ENCODE data around the gene PER3.

DNA sequence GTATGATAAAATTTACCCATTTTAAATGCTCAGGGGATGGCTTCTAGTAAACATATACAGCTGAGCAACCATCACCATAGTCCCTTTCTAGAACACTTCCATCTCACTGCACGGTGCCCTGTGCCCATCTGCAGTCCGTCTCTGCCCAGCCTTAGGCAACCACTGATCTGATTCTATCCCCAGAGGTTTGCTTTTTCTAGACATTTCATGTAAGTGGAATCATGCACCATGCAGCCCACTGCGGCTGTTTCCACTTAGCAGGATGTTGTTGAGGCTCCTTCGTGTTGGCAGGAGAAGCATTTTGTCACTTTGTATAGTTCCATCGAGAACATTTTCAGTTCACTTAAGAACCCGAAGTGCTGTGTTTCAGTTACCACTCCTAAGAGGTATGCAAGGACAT, 40.7 kb upstream of the PER3 start:
- TF ChIP-seq, protein P1, sequence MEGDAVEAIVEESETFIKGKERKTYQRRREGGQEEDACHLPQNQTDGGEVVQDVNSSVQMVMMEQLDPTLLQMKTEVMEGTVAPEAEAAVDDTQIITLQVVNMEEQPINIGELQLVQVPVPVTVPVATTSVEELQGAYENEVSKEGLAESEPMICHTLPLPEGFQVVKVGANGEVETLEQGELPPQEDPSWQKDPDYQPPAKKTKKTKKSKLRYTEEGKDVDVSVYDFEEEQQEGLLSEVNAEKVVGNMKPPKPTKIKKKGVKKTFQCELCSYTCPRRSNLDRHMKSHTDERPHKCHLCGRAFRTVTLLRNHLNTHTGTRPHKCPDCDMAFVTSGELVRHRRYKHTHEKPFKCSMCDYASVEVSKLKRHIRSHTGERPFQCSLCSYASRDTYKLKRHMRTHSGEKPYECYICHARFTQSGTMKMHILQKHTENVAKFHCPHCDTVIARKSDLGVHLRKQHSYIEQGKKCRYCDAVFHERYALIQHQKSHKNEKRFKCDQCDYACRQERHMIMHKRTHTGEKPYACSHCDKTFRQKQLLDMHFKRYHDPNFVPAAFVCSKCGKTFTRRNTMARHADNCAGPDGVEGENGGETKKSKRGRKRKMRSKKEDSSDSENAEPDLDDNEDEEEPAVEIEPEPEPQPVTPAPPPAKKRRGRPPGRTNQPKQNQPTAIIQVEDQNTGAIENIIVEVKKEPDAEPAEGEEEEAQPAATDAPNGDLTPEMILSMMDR (IDR thresholded peaks at IDR 0.05) = no peak
- TF ChIP-seq POLR2A (IDR thresholded peaks at IDR 0.05) (no peak), EP300 (IDR thresholded peaks at IDR 0.05) (no peak)
